Epithelial cell of esophagus (primary cell): ENCODE measurements around the gene AKAP13.

Source experiments
- DNase-seq: peaks from one replicate; pipeline ENCODE4 v3.0.0; 2010; ENCODE audit warnings: low read depth
- H3K4me3 ChIP-seq: 2 replicates; pipeline ENCODE4 v1.5.1; 2011; ENCODE audit warnings: mild to moderate bottlenecking, low read length, control low read depth
- TF ChIP-seq, protein P1 (sequence below): IDR thresholded peaks from 2 replicates; pipeline ENCODE4 v1.5.1; 2011; ENCODE audit warnings: low read depth, mild to moderate bottlenecking, low read length, control low read depth, inconsistent platforms; ENCODE audit not compliant: insufficient read depth; ENCODE audit errors: missing control alignments

Gene AKAP13

DNA sequence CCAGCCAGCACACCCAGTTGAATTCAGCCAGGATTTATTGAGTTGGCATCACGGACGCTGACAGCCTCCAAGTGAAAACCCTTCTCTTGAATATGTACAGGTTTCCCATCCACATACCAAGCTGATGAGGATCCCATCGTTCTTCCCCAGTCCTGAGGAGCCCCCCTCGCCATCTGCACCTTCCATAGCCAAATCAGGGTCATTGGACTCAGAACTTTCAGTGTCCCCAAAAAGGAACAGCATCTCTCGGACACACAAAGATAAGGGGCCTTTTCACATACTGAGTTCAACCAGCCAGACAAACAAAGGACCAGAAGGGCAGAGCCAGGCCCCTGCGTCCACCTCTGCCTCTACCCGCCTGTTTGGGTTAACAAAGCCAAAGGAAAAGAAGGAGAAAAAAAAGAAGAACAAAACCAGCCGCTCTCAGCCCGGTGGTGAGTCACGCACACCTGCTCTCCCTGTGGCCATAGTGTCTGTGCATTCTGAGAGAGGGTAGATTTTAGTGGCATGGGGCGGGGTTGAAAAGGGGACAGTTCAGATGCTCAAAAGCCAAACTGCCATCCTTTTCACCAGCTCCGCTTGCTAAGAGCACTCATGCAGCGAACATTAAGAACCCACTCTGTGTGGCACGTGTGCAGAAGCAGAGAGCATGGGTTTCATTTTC, 363.1 kb downstream of the AKAP13 start:
- DNase-seq, result no peak

DNA sequence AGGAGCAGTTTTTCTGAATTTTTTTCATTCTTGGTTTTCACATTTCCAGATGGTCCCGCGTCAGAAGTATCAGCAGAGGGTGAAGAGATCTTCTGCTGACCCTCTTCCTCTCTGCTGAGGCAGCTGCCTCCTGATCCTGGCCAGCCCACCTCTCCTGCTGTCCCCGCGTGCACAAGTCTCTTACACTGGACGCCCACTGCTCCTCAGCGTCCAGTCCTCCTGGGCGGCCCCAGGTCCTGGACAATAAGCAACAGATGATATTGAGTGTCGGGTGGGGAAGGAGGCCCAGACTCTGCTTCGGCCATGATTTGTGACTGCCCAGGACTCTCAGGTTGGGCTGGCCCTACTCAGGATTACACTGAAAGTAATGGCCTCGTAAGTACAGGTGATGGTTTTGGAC, 364.2 kb downstream of the AKAP13 start:
- DNase-seq, result no peak
- no peak overlapping the region for H3K4me3 ChIP-seq
- TF ChIP-seq, protein P1, sequence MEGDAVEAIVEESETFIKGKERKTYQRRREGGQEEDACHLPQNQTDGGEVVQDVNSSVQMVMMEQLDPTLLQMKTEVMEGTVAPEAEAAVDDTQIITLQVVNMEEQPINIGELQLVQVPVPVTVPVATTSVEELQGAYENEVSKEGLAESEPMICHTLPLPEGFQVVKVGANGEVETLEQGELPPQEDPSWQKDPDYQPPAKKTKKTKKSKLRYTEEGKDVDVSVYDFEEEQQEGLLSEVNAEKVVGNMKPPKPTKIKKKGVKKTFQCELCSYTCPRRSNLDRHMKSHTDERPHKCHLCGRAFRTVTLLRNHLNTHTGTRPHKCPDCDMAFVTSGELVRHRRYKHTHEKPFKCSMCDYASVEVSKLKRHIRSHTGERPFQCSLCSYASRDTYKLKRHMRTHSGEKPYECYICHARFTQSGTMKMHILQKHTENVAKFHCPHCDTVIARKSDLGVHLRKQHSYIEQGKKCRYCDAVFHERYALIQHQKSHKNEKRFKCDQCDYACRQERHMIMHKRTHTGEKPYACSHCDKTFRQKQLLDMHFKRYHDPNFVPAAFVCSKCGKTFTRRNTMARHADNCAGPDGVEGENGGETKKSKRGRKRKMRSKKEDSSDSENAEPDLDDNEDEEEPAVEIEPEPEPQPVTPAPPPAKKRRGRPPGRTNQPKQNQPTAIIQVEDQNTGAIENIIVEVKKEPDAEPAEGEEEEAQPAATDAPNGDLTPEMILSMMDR, result no peak

More for the DNA sequence above, 363.1 kb downstream of the AKAP13 start:
- TF ChIP-seq, protein P1, result no peak
- H3K4me3 ChIP-seq, result no peak overlapping the region

DNA sequence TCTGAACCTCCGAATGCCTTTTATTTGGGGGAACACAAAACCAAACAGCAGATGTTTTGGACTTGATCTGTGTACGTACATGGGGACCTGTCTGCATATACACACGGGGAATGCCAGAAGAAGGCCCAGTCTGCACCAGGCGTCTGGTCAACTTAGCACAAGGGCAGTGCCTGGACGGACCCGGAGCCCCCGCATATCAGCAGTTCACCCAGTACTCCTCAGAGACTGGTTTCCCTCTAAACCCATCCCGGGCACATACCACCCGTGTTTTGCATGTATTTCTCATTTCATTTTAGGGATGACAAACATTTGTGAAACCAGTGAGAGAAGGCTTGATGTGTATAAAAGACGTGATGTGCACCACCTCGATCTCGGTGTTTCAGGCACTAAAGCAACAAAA, 364.6 kb downstream of the AKAP13 start:
- H3K4me3 ChIP-seq, result no peak overlapping the region
- no peak for DNase-seq
- TF ChIP-seq, protein P1, result no peak

DNA sequence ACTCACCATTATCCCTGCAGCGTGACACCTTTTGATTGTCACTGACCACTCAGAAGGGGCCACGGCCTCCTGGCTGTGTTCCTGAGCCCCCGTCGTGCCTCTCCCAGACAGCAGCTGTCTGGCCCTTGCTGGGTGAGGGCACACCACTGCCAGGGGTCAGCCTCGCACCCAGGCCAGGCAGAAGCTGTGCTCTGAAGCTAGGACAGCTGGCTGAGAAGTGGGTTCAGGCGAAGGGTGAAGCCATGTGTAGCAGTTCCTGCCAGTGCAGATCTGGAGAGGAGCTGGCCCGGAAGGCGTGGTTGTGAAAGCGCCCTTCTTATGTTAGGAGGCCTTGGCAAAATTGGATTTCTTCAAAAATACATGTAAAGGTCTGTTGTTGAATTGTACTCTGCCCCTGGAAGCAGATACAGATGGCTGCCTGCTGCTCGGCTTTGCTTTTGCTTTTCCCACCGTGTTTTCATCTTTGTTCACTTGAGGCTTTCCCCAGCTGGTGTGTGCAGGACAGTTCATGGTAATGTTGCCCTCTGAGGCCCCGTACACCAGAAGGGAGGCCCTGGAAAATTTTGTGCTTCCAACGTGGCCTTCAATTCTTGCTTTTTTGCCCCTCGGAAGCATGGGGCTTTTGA, 365.2 kb downstream of the AKAP13 start:
- no peak overlapping the region for H3K4me3 ChIP-seq
- TF ChIP-seq, protein P1, result no peak
- DNase-seq, result no peak

DNA sequence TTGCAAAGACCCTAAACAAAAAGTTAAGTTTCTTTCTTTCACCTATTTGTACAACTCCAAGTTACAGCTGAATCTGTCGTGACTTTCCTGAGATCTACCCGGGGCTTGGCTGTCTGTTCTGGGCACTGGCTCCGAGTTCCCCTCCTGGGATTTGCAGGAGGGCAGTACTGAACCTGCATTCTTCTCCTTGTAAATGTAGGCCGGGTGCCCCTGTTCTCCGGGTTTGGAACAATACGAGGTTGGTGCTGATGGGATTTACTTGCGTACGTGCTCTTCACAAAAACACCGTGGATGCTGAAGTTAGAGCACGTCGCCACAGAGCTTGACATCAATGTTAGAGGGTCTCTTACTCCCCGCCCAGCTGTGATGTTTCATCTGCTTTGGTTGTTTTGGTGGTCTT, 366.2 kb downstream of the AKAP13 start:
- TF ChIP-seq, protein P1, result no peak
- DNase-seq, result no peak

DNA sequence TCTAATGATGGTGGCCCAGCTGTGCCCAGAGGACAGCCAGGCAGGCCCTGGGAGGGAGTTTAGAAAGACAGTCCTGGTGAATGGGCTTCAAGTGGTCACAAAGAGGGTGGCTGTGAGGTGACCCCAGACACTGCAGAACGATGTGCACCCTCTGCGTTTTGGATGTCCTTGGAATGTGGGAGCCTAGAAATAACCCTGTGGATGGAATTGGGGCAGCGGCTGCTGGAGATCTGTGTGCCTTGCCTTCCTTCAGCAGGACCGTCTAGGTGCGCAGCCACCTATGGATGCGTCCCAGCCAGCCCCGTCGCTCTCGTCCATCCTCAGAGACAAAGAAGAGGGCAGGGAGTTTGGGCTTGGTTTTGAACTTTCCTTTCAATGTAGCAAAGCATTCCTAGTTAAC, 367.8 kb downstream of the AKAP13 start:
- DNase-seq, result no peak
- no peak overlapping the region for H3K4me3 ChIP-seq
- TF ChIP-seq, protein P1, result no peak

More for the DNA sequence above, 366.2 kb downstream of the AKAP13 start:
- no peak overlapping the region for H3K4me3 ChIP-seq

DNA sequence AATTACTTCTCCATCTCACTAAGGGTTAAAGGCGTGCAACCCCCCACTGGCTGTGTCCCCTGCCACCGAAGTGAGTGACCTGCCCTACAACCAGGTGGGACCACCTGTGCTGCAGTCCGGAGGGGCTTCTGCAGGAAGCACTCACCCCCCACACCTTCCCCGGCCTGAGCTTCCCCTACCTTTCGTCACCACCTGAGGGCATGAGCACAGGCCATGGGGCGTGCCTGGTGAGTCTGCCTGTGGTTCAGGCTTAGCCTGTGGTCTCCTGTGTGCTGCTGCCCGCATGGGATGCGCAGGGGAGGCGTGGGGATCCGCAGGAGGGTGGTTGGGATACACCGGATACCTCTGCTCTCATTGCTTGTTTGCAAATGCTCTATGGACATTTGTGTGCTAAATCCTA, 368.3 kb downstream of the AKAP13 start:
- H3K4me3 ChIP-seq, result no peak overlapping the region
- DNase-seq, result no peak
- TF ChIP-seq, protein P1, result peak; percentile 4
